CD4-positive, alpha-beta T cell treated with Interleukin-12 subunit alpha and Interleukin-12 subunit beta, for 1 hour (primary cell): ENCODE data around the gene SLC39A2.

Experiments
- DNase-seq: peaks from one replicate; pipeline ENCODE4 v3.0.0-alpha.2; 2020

Gene SLC39A2

GRCh38 chr14:21050597-21050996 is 51.5 kb downstream of the SLC39A2 start:
- DNase-seq: no peak
